Erythroblast (primary cell): ENCODE data around the gene SHKBP1.

Experiments
- GATA1 ChIP-seq: IDR thresholded peaks from 2 replicates; pipeline ENCODE4 v1.6.1; 2011; ENCODE audit warnings: low read depth, mild to moderate bottlenecking, control low read depth, low read length, moderate library complexity
- POLR2A ChIP-seq: IDR thresholded peaks from 2 replicates; pipeline ENCODE4 v1.6.1; 2011; ENCODE audit warnings: mild to moderate bottlenecking, low read length

DNA sequence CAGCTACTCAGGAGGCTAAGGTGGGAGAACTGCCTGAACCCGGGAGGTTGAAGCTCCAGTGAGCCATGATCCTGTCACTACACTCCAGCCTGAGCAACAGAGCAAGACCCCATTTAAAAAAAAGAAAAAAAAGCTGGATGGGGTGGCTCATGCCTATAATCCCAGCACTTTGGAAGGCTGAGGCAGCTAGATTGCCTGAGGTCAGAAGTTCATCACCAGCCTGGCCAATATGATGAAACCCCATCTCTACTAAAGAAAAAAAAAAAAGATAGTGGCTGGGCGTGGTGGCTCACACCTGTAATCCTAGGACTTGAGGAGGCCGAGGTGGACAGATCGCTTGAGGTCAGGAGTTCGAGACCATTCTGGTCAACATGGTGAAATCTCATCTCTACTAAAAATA lies 39.5 kb downstream of the SHKBP1 start:
- no peak for TF ChIP-seq POLR2A
- TF ChIP-seq GATA1: no peak
